HEK293 (cell line): Measurements from ENCODE around the gene SLC35G6.

Experiments
- CTCF ChIA-PET: fragments of 350-600 bp; formaldehyde crosslinking; extraction: SDS; loops from one replicate; lab custom pipeline; 2021; ENCODE audit warnings: antibody characterized with exemption; lab: Yijun Ruan, JAX
- POLR2A ChIA-PET: fragments of 300-600 bp; formaldehyde crosslinking; extraction: SDS; loops from one replicate; lab custom pipeline; 2020; ENCODE audit warnings: antibody characterized with exemption, inconsistent platforms; lab: Yijun Ruan, JAX
- H3K27ac ChIP-seq: fragments of 200-500 bp; sonication (Bioruptor generic); 2 replicates; pipeline ENCODE4 v1.5.1; 2014; ENCODE audit warnings: low read depth, low read length, control low read depth, inconsistent platforms; ENCODE audit errors: extremely low read depth
- H3K36me3 ChIP-seq, 2 experiments: fragments of 200-500 bp in 1 of 2; sonication (Bioruptor generic) in 1 of 2; 1 replicate in 1 of 2; 2 replicates in 1 of 2; pipeline ENCODE4 v1.5.1; 2014 to 2017; ENCODE audit warnings: inconsistent platforms in 2 of 2, low read length in 2 of 2; ENCODE audit not compliant: control insufficient read depth in 2 of 2, insufficient read depth in 1 of 2
- H3K4me1 ChIP-seq: fragments of 200-500 bp; sonication (Bioruptor generic); 2 replicates; pipeline ENCODE4 v1.5.1; 2014; ENCODE audit warnings: mild to moderate bottlenecking, low read length, inconsistent platforms; ENCODE audit not compliant: control insufficient read depth, insufficient read depth
- H3K4me3 ChIP-seq: 2 replicates; pipeline ENCODE4 v1.5.1; 2011; ENCODE audit warnings: low read depth, mild to moderate bottlenecking, control low read depth, low read length, moderate library complexity
- H3K9me3 ChIP-seq: fragments of 200-500 bp; sonication (Bioruptor generic); 2 replicates; pipeline ENCODE4 v1.5.1; 2014; ENCODE audit warnings: low read depth, low read length, inconsistent platforms; ENCODE audit not compliant: control insufficient read depth, insufficient read depth
- HOXC10 ChIP-seq: sonication (generic); formaldehyde crosslinking; IDR thresholded peaks from 2 replicates; pipeline ENCODE4 v1.8.1; 2023; ENCODE audit warnings: mild to moderate bottlenecking, missing genetic modification reagents
- KLF7 ChIP-seq: fragments of 450-650 bp; formaldehyde crosslinking; IDR thresholded peaks from 2 replicates; pipeline ENCODE4 v1.5.1; 2016; ENCODE audit warnings: missing biosample characterization, missing genetic modification characterization, borderline replicate concordance
- ZBTB8A ChIP-seq: fragments of 450-650 bp; formaldehyde crosslinking; IDR thresholded peaks from 2 replicates; pipeline ENCODE4 v1.5.1; 2016; ENCODE audit warnings: missing biosample characterization, missing genetic modification characterization
- ZNF132 ChIP-seq: fragments of 450-650 bp; formaldehyde crosslinking; IDR thresholded peaks from 2 replicates; pipeline ENCODE4 v1.5.1; 2017; ENCODE audit warnings: missing biosample characterization, missing genetic modification characterization, borderline replicate concordance
- ZNF169 ChIP-seq: fragments of 450-650 bp; formaldehyde crosslinking; IDR thresholded peaks from 2 replicates; pipeline ENCODE4 v1.5.1; 2016; ENCODE audit warnings: missing biosample characterization, missing genetic modification characterization
- ZNF335 ChIP-seq: fragments of 450-650 bp; formaldehyde crosslinking; conservative IDR thresholded peaks from 2 replicates; pipeline ENCODE4 v1.5.1; 2016; ENCODE audit warnings: missing biosample characterization, missing genetic modification characterization
- ZNF354C ChIP-seq: fragments of 450-650 bp; formaldehyde crosslinking; IDR thresholded peaks from 2 replicates; pipeline ENCODE4 v1.5.1; 2016; ENCODE audit warnings: missing biosample characterization, missing genetic modification characterization, low read depth, borderline replicate concordance
- ZNF514 ChIP-seq: fragments of 450-650 bp; formaldehyde crosslinking; IDR thresholded peaks from 2 replicates; pipeline ENCODE4 v1.5.1; 2016; ENCODE audit warnings: missing biosample characterization, missing genetic modification characterization
- ZNF521 ChIP-seq: fragments of 450-650 bp; formaldehyde crosslinking; IDR thresholded peaks from 2 replicates; pipeline ENCODE4 v1.5.1; 2017; ENCODE audit warnings: missing biosample characterization, mild to moderate bottlenecking, missing genetic modification characterization
- ZNF610 ChIP-seq: fragments of 450-650 bp; formaldehyde crosslinking; IDR thresholded peaks from 2 replicates; pipeline ENCODE4 v1.5.1; 2016; ENCODE audit warnings: missing biosample characterization, missing genetic modification characterization, borderline replicate concordance
- ZNF624 ChIP-seq: fragments of 450-650 bp; formaldehyde crosslinking; IDR thresholded peaks from 2 replicates; pipeline ENCODE4 v1.5.1; 2017; ENCODE audit warnings: missing biosample characterization, missing genetic modification characterization
- ZNF677 ChIP-seq: fragments of 450-650 bp; IDR thresholded peaks from 2 replicates; pipeline ENCODE4 v1.5.0; 2018; ENCODE audit warnings: missing biosample characterization, mild to moderate bottlenecking, missing genetic modification characterization, moderate library complexity
- ZNF747 ChIP-seq: fragments of 450-650 bp; formaldehyde crosslinking; IDR thresholded peaks from 2 replicates; pipeline ENCODE4 v1.5.1; 2016; ENCODE audit warnings: missing biosample characterization, missing genetic modification characterization
- ZNF785 ChIP-seq: fragments of 450-650 bp; formaldehyde crosslinking; IDR thresholded peaks from 2 replicates; pipeline ENCODE4 v1.5.1; 2016; ENCODE audit warnings: missing biosample characterization, missing genetic modification characterization
- ZSCAN30 ChIP-seq: fragments of 450-650 bp; IDR thresholded peaks from 2 replicates; pipeline ENCODE4 v1.5.1; 2018; ENCODE audit warnings: missing biosample characterization, mild to moderate bottlenecking, missing genetic modification characterization, moderate library complexity
- TF ChIP-seq, protein P1 (sequence below): fragments of 450-650 bp; formaldehyde crosslinking; IDR thresholded peaks from 2 replicates; pipeline ENCODE4 v1.5.1; 2016; ENCODE audit warnings: missing biosample characterization, missing genetic modification characterization
- TF ChIP-seq, protein P2 (sequence below): fragments of 450-650 bp; formaldehyde crosslinking; IDR thresholded peaks from 2 replicates; pipeline ENCODE4 v1.5.1; 2017; ENCODE audit warnings: missing biosample characterization, missing genetic modification characterization
- TF ChIP-seq, protein P3 (sequence below): sonication (generic); formaldehyde crosslinking; IDR thresholded peaks from 2 replicates; pipeline ENCODE4 v1.8.1; 2022; ENCODE audit warnings: mild to moderate bottlenecking, moderate library complexity, missing genetic modification reagents
- TF ChIP-seq, protein P4 (sequence below): fragments of 450-650 bp; formaldehyde crosslinking; IDR thresholded peaks from 2 replicates; pipeline ENCODE4 v1.5.1; 2016; ENCODE audit warnings: missing biosample characterization, missing genetic modification characterization

Gene SLC35G6

DNA sequence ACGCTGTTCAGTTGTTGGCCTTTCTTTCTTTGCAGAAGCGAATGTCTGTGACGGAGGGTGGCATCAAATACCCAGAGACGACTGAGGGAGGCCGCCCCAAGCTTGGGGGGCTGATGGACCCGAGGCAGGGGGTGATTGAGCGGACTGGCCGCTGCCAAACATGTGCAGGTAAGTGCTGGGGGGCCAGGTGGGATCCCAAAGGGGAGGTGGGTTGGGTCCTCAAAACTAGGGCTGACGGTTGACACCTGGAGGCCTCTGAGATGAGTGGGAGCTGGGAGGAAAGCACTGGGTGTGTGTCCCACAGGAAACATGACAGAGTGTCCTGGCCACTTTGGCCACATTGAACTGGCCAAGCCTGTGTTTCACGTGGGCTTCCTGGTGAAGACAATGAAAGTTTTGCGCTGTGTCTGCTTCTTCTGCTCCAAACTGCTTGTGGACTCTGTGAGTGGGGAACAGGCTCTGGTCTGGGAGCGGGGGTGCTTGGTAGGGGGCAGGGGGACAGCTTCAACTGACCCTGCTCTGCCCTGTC lies 14.7 kb downstream of the SLC35G6 start:
- TF ChIP-seq, protein P1, sequence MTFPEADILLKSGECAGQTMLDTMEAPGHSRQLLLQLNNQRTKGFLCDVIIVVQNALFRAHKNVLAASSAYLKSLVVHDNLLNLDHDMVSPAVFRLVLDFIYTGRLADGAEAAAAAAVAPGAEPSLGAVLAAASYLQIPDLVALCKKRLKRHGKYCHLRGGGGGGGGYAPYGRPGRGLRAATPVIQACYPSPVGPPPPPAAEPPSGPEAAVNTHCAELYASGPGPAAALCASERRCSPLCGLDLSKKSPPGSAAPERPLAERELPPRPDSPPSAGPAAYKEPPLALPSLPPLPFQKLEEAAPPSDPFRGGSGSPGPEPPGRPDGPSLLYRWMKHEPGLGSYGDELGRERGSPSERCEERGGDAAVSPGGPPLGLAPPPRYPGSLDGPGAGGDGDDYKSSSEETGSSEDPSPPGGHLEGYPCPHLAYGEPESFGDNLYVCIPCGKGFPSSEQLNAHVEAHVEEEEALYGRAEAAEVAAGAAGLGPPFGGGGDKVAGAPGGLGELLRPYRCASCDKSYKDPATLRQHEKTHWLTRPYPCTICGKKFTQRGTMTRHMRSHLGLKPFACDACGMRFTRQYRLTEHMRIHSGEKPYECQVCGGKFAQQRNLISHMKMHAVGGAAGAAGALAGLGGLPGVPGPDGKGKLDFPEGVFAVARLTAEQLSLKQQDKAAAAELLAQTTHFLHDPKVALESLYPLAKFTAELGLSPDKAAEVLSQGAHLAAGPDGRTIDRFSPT (tag by site-specific recombination) = no peak
- TF ChIP-seq ZNF521 (tag by site-specific recombination) (no peak), ZNF610 (tag by site-specific recombination) (no peak), ZNF335 (tag by site-specific recombination) (no peak), ZNF624 (no peak), ZSCAN30 (no peak), ZNF677 (tag by site-specific recombination) (no peak), ZNF747 (tag by site-specific recombination) (no peak), ZNF514 (no peak), ZNF354C (no peak), ZNF785 (tag by site-specific recombination) (no peak), ZNF169 (tag by site-specific recombination) (no peak), HOXC10 (CRISPR knock-in tag) (no peak), ZBTB8A (tag by site-specific recombination) (no peak), KLF7 (tag by site-specific recombination) (no peak), ZNF132 (tag by site-specific recombination) (no peak)
- TF ChIP-seq, protein P2, sequence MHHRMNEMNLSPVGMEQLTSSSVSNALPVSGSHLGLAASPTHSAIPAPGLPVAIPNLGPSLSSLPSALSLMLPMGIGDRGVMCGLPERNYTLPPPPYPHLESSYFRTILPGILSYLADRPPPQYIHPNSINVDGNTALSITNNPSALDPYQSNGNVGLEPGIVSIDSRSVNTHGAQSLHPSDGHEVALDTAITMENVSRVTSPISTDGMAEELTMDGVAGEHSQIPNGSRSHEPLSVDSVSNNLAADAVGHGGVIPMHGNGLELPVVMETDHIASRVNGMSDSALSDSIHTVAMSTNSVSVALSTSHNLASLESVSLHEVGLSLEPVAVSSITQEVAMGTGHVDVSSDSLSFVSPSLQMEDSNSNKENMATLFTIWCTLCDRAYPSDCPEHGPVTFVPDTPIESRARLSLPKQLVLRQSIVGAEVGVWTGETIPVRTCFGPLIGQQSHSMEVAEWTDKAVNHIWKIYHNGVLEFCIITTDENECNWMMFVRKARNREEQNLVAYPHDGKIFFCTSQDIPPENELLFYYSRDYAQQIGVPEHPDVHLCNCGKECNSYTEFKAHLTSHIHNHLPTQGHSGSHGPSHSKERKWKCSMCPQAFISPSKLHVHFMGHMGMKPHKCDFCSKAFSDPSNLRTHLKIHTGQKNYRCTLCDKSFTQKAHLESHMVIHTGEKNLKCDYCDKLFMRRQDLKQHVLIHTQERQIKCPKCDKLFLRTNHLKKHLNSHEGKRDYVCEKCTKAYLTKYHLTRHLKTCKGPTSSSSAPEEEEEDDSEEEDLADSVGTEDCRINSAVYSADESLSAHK (tag by site-specific recombination) = no peak
- TF ChIP-seq, protein P3, sequence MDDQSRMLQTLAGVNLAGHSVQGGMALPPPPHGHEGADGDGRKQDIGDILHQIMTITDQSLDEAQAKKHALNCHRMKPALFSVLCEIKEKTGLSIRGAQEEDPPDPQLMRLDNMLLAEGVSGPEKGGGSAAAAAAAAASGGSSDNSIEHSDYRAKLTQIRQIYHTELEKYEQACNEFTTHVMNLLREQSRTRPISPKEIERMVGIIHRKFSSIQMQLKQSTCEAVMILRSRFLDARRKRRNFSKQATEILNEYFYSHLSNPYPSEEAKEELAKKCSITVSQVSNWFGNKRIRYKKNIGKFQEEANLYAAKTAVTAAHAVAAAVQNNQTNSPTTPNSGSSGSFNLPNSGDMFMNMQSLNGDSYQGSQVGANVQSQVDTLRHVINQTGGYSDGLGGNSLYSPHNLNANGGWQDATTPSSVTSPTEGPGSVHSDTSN (CRISPR knock-in tag) = no peak
- TF ChIP-seq, protein P4, sequence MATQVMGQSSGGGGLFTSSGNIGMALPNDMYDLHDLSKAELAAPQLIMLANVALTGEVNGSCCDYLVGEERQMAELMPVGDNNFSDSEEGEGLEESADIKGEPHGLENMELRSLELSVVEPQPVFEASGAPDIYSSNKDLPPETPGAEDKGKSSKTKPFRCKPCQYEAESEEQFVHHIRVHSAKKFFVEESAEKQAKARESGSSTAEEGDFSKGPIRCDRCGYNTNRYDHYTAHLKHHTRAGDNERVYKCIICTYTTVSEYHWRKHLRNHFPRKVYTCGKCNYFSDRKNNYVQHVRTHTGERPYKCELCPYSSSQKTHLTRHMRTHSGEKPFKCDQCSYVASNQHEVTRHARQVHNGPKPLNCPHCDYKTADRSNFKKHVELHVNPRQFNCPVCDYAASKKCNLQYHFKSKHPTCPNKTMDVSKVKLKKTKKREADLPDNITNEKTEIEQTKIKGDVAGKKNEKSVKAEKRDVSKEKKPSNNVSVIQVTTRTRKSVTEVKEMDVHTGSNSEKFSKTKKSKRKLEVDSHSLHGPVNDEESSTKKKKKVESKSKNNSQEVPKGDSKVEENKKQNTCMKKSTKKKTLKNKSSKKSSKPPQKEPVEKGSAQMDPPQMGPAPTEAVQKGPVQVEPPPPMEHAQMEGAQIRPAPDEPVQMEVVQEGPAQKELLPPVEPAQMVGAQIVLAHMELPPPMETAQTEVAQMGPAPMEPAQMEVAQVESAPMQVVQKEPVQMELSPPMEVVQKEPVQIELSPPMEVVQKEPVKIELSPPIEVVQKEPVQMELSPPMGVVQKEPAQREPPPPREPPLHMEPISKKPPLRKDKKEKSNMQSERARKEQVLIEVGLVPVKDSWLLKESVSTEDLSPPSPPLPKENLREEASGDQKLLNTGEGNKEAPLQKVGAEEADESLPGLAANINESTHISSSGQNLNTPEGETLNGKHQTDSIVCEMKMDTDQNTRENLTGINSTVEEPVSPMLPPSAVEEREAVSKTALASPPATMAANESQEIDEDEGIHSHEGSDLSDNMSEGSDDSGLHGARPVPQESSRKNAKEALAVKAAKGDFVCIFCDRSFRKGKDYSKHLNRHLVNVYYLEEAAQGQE = no peak
- no peak overlapping the region for H3K4me3 ChIP-seq
- ChIA-PET POLR2A (interaction anchor here (0.6 kb wide), 1 partner anchor 10 kb away, joined by 5 read pairs; no protein-coding TSS in a partner anchor), CTCF (interaction anchor here (4.5 to 6.0 kb wide), 2 partner anchors 19 to 65 kb away, joined by 22 to 30 read pairs; no protein-coding TSS in a partner anchor)
- H3K9me3 ChIP-seq = no peaks in the 10 kb centered on the region
- peaks cover 62 to 92% of the 10 kb centered on the region in 2 experiments for H3K36me3 ChIP-seq
- H3K27ac ChIP-seq = no peak overlapping the region
- peaks cover 3% of the 10 kb centered on the region; the same call in 1 of the 2 replicates for H3K4me1 ChIP-seq
